ENCODE measurements around the gene ZNF239.
"Not testable (repeated sequence)": the region's sequence is repeated elsewhere in the genome, so short reads cannot be mapped to it uniquely, and the experiment has no call there.

Gene ZNF239

GRCh38 chr10:43576062-43576461, 1.6 kb upstream of the ZNF239 start:
- DNase-seq = no peak

DNA sequence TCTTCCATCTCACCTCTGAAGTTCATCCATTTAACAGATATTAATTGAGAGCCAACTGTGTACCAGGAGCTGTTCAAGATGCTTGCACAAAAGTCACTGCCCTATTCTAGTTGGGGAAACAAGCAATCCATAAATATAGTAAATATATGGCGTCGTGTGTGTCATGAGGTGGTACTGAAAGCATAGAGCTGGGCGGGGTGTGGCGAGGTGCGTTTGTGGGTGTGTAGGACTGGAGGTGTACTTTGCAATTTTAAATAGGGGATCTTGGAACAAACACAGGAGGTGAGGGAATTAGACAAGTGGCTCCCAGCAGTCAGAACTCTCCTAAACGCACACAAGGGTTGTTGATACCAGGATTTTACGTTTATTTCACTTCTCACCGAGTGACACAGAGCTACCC, 490 bp upstream of the ZNF239 start:
- DNase-seq = no peak

GRCh38 chr10:43573250-43574000, 991 bp downstream of the ZNF239 start:
- no peak for DNase-seq

DNA sequence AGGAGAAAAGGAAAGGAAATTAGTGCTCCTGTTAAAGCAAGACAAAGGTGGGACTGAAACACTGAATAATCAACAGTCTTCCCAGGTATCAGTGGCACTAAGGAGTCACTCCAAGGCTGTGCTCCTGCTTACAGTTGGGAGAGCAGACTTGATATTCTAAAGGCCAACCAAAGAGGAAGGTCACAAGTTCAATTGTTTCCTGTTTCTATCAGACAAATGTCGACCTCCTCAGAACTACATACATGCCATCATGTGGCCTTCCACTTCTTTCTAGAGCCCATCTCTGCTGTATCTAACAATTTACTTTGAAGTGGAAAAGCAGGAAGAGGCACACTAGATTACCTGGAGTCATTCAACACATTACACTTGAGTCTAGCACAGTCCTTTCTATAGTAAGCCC, 3.4 kb downstream of the ZNF239 start:
- no peak for DNase-seq

DNA sequence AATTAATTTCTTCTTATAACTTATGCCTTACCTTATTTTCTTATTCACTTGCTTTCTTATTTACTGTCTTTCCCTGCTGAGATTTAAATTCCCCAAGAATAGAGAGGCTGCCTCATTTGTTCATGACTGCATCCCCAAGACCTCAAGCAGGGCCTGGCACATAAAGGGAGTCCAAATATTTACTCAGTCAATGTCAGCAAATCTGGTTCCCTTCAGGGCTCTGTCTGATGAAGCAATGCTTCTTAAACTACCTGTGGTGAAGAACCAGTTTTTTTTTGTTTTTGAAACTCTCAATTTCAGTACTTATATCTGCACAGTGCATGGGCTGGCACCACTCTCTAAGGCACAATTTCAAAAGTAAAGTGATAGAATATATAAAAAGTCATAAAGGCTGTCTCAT, 4.7 kb downstream of the ZNF239 start:
- DNase-seq = no peak

GRCh38 chr10:43557214-43557613, 17.2 kb downstream of the ZNF239 start:
- no peak for DNase-seq

DNA sequence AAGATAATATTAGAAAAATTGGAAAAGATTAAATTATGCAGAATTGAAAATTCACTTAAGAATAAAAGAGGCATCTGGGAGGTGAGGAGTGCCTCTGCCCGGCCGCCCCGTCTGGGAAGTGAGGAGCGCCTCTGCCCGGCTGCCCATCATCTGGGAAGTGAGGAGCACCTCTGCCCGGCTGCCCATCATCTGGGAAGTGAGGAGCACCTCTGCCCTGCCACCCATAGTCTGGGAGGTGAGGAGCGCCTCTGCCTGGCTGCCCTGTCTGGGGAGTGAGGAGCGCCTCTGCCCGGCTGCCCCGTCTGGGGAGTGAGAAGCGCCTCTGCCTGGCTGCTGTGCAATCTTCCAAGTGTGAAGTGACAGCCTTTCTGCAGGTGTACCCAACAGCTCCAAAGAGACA, 30.7 kb downstream of the ZNF239 start:
- DNase-seq = not testable (repeated sequence)

DNA sequence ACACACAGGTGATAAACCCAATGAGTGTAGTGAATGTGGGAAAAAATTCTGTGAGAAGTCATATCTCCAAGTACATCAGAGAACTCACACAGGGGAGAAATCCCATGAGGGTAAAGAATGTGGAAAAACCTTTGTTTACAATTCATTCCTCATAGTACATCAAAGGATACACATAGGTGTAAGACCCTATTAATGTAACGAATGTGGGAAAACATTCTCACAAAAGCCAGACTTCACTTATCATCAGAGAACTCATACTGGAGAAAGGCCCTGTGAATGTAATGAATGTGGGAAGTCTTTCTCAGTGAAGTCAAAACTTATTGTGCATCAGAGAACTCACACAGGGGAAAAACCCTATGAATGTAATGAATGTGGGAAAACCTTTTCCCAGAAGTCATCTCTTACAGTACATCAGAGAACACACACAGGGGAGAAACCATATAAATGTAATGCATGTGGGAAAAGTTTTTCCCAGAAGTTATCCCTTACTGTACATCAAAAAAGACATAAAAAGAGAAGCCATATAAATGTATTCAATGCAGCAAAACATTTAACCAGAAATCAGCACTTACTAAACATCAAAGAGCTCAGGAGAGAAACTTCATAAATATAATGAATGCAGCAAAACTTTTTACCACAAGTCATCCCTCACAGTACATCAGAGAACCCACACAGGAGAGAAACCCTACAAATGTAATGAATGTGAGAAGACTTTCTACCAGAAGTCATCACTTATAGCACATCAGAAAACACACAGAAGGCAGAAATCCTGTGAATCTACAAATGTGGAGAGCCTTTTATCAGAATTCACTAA, 49.8 kb downstream of the ZNF239 start:
- no peak for DNase-seq
